Glutamatergic neuron (in vitro differentiated cells): ENCODE data around the gene HOXB1. TPM values are rescaled to one million over a fixed set of nuclear protein-coding genes. Genes with fewer than 3 reads are reported as not detected.
"Not testable (repeated sequence)": the region's sequence is repeated elsewhere in the genome, so short reads cannot be mapped to it uniquely, and the experiment has no call there.

Experiments
- DNase-seq: peaks from one replicate; pipeline ENCODE4 v3.0.0; 2022
- H3K27ac Mint-ChIP-seq: one replicate; pipeline ENCODE4 v1.8.0; 2020; ENCODE audit warnings: mild to moderate bottlenecking, mixed read lengths, inconsistent platforms; ENCODE audit not compliant: unreplicated experiment
- H3K27me3 Mint-ChIP-seq: one replicate; pipeline ENCODE4 v1.8.0; 2020; ENCODE audit warnings: mild to moderate bottlenecking, moderate library complexity, mixed read lengths, inconsistent platforms; ENCODE audit not compliant: unreplicated experiment
- H3K36me3 Mint-ChIP-seq: one replicate; pipeline ENCODE4 v1.8.0; 2020; ENCODE audit warnings: mild to moderate bottlenecking, mixed read lengths, inconsistent platforms; ENCODE audit not compliant: unreplicated experiment
- H3K4me1 Mint-ChIP-seq: one replicate; pipeline ENCODE4 v1.8.0; 2020; ENCODE audit warnings: mild to moderate bottlenecking, low read depth, mixed read lengths, inconsistent platforms; ENCODE audit not compliant: unreplicated experiment
- H3K4me3 Mint-ChIP-seq: one replicate; pipeline ENCODE4 v1.8.0; 2020; ENCODE audit warnings: mild to moderate bottlenecking, mixed read lengths, inconsistent platforms; ENCODE audit not compliant: unreplicated experiment
- H3K9me3 Mint-ChIP-seq: one replicate; pipeline ENCODE4 v1.8.0; 2020; ENCODE audit warnings: mild to moderate bottlenecking, moderate library complexity, mixed read lengths, inconsistent platforms; ENCODE audit not compliant: unreplicated experiment
- total RNA-seq: library from RNA; stranded (reverse); fragmentation: NEBNext Ultra II Directional; extraction: Animal tissue kit (Norgen Biotek cat#: 25700); gene quantifications from one replicate; pipeline ENCODE4 v1.2.1, GENCODE V29; 2021; ENCODE audit not compliant: unreplicated experiment
- TF ChIP-seq, protein P1 (sequence below): fragments of 200-600 bp; sonication (generic); IDR thresholded peaks from one replicate; pipeline ENCODE4 v1.5.0; 2021; ENCODE audit not compliant: partially characterized antibody, unreplicated experiment

Gene HOXB1
- total RNA-seq, 1 donor from 2014 or later: not detected

DNA sequence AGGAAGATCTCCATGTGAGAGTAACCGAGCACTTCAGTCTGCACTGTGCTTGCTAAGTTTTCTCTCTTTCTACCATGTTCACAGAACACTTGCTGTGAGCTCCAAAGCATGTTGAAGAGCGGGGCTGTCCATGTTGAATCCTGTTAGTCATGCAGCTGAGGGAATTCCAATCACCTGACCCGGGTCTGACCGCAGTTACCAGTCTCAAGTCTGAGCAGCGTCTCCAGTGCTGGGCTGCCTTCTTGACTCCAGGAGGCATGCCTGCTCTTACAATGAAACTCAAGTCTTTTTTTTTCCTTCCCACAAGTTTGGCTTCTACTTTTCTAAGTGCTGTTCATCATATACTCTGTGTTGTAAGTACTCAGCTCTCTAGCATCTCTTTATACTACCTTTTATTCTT is 44.3 kb downstream of the HOXB1 start:
- Mint-ChIP-seq H3K36me3 (no peaks in the 10 kb centered on the region), H3K27ac (no peak overlapping the region), H3K4me3 (no peak overlapping the region), H3K27me3 (peaks cover 7% of the 10 kb centered on the region), H3K9me3 (no peaks in the 10 kb centered on the region), H3K4me1 (no peaks in the 10 kb centered on the region)
- DNase-seq: no peak
- TF ChIP-seq, protein P1, sequence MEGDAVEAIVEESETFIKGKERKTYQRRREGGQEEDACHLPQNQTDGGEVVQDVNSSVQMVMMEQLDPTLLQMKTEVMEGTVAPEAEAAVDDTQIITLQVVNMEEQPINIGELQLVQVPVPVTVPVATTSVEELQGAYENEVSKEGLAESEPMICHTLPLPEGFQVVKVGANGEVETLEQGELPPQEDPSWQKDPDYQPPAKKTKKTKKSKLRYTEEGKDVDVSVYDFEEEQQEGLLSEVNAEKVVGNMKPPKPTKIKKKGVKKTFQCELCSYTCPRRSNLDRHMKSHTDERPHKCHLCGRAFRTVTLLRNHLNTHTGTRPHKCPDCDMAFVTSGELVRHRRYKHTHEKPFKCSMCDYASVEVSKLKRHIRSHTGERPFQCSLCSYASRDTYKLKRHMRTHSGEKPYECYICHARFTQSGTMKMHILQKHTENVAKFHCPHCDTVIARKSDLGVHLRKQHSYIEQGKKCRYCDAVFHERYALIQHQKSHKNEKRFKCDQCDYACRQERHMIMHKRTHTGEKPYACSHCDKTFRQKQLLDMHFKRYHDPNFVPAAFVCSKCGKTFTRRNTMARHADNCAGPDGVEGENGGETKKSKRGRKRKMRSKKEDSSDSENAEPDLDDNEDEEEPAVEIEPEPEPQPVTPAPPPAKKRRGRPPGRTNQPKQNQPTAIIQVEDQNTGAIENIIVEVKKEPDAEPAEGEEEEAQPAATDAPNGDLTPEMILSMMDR: no peak

DNA sequence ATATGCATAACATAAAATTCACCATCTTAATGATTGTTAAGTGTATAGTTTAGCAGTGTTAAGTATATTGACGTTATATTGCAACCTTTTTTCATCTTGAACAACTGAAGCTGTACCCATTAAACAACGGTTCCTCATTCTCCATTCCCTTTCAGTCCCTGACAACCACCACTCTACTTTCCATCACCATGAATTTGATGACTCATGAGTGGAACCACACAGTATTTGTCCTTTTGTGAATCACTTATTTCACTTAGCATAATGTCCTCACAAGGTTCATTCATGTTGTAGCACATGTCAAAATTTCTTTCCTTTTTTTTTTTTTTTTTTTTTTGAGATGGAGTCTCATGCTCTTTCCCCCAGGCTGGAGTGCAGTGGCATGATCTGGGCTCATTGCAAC is 46.0 kb downstream of the HOXB1 start:
- Mint-ChIP-seq H3K9me3 (no peaks in the 10 kb centered on the region), H3K27me3 (peaks cover 7% of the 10 kb centered on the region), H3K36me3 (no peaks in the 10 kb centered on the region)

DNA sequence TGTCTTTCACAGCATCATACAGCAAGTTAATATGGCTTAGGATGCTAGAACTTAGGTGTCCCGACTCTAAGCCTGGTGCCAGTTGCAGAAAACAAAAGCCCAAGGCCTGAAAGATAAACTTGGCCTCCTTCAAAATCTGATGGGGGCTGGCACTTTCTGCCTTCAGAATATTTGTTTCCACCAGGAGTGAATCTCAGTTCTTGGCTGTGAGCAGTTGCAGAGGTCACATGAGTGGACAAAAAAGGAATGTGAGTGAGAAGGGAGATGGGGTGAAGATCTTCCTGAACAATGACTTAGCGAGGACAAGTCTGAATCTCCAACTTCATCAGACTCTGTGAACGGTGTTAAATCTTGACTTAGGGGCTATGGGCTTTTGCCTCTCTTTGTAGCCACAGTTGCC is 46.6 kb downstream of the HOXB1 start:
- H3K4me1 Mint-ChIP-seq: no peaks in the 10 kb centered on the region
- H3K36me3 Mint-ChIP-seq: no peaks in the 10 kb centered on the region
- H3K27ac Mint-ChIP-seq: no peak overlapping the region
- no peak for DNase-seq
- no peak overlapping the region for H3K4me3 Mint-ChIP-seq
- TF ChIP-seq, protein P1: no peak
- no peaks in the 10 kb centered on the region for H3K9me3 Mint-ChIP-seq
- H3K27me3 Mint-ChIP-seq: peaks cover 7% of the 10 kb centered on the region

More for the DNA sequence above, 46.0 kb downstream of the HOXB1 start:
- TF ChIP-seq, protein P1: no peak
- no peak overlapping the region for H3K4me3 Mint-ChIP-seq
- no peak for DNase-seq
- H3K27ac Mint-ChIP-seq: no peak overlapping the region
- no peaks in the 10 kb centered on the region for H3K4me1 Mint-ChIP-seq

DNA sequence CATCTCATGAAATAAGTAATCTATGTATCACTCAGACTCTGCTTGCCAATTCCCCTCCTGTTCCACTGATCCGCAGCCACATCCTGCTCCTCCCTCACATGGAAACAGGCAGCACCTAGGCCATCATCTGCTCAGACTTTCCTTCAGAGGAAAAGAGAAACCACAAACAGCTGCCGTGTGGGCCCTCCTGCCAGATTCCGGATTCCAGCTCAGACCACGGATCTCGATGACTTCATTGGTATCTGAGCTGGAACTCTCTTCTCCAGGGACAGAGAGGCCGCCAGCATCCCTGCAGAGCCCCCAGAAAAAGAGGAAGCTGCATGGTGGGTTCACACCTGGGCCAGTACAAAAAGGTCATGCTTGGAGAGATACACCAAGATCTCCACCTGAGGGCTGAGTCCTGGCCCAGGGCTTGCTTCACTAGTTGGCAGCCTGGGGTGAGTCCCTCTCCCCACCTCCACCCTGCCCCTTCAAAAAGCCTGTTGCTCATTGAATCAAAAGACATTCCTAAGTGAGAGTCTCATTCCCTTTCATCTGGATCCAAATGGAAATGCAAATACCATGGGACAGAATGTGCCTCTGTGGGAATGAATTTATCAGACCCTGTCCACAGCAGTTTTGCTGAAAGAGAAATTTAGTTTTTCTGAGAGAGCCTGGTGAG is 47.2 kb downstream of the HOXB1 start:
- Mint-ChIP-seq H3K4me1 (no peaks in the 10 kb centered on the region), H3K4me3 (no peak overlapping the region), H3K27ac (no peak overlapping the region), H3K36me3 (no peaks in the 10 kb centered on the region), H3K27me3 (peaks cover 3% of the 10 kb centered on the region), H3K9me3 (no peaks in the 10 kb centered on the region)
- TF ChIP-seq, protein P1: no peak
- DNase-seq: no peak

DNA sequence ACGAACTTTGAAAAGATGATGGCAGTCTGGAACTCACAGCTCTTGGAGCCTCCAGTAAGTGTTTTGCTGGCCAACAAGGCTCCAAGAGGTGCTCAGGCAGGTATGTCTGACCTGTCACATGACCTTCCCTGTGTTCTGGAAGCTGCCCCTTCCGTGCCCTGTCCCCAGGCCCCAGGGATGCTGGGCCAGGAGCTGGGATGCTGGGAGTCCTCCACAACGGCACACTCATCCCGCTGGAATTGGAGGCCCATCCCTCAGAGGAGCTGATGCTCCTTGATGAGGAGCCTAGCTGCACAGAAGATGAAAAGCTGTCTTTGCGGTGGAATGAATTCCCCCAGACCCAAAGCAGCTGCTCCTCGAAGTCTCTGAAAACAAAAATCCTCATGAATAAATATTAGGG is 47.8 kb downstream of the HOXB1 start:
- H3K27ac Mint-ChIP-seq: no peak overlapping the region
- TF ChIP-seq, protein P1: no peak

DNA sequence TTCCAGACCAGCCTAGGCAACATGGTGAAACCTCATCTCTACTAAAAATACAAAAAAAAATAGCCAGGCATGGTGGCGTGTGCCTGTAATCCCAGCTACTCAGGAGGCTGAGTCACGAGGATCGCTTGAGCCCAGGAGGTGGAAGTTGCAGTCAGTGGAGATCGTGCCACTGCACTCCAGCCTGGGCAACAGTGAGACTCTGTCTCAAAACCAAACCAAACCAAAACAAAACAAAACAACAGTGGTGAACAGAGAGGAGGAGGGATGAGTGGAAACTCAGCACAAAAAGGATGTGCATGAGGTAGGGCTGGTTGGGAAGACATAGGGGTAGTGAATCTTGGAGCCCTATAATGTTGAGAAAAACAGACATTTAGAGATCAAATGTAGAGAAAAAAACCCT is 48.5 kb downstream of the HOXB1 start:
- not testable (repeated sequence) for H3K9me3 Mint-ChIP-seq, H3K27ac Mint-ChIP-seq, H3K36me3 Mint-ChIP-seq, H3K4me1 Mint-ChIP-seq, DNase-seq, H3K27me3 Mint-ChIP-seq, H3K4me3 Mint-ChIP-seq

More for the DNA sequence above, 47.8 kb downstream of the HOXB1 start:
- peaks cover 3% of the 10 kb centered on the region for H3K27me3 Mint-ChIP-seq
- H3K4me1 Mint-ChIP-seq: no peaks in the 10 kb centered on the region
- no peak for DNase-seq
- no peaks in the 10 kb centered on the region for H3K9me3 Mint-ChIP-seq
- H3K36me3 Mint-ChIP-seq: no peaks in the 10 kb centered on the region
- H3K4me3 Mint-ChIP-seq: no peak overlapping the region
